K562 (cell line): ENCODE data around the gene RNU6-9. TPM values are rescaled to one million over a fixed set of nuclear protein-coding genes. Genes with fewer than 3 reads are reported as not detected.

Experiments used
- BMI1 ChIP-seq: fragments of 150-350 bp; IDR thresholded peaks from 2 replicates; pipeline ENCODE4 v1.6.1; 2014; ENCODE audit warnings: low read length
- CREBBP ChIP-seq: IDR thresholded peaks from one replicate; pipeline ENCODE4 v1.6.1; 2012; ENCODE audit warnings: low read depth, mild to moderate bottlenecking, control low read depth, inconsistent platforms, low read length
- FUS ChIP-seq: fragments of 200-400 bp; formaldehyde crosslinking; optimal IDR thresholded peaks from 2 replicates; pipeline ENCODE3; 2017; ENCODE audit warnings: low read depth, low read length
- NR2F6 ChIP-seq: fragments of 450-650 bp; formaldehyde crosslinking; IDR thresholded peaks from 2 replicates; pipeline ENCODE4 v1.4.0; 2020; ENCODE audit warnings: mild to moderate bottlenecking
- PHB2 ChIP-seq: fragments of 450-650 bp; IDR thresholded peaks from 2 replicates; pipeline ENCODE4 v1.6.1; 2017; ENCODE audit warnings: low read depth
- RBFOX2 ChIP-seq: fragments of 200-400 bp; formaldehyde crosslinking; IDR thresholded peaks from 2 replicates; pipeline ENCODE4 v1.6.1; 2017; ENCODE audit warnings: low read depth, mild to moderate bottlenecking, low read length, moderate library complexity
- RBM22 ChIP-seq: fragments of 200-400 bp; formaldehyde crosslinking; IDR thresholded peaks from 2 replicates; pipeline ENCODE4 v1.6.1; 2018; ENCODE audit warnings: low read length, low read depth; ENCODE audit not compliant: poor library complexity, severe bottlenecking
- TAF9B ChIP-seq: fragments of 450-650 bp; IDR thresholded peaks from 2 replicates; pipeline ENCODE4 v1.6.1; 2018; ENCODE audit warnings: mild to moderate bottlenecking; ENCODE audit not compliant: partially characterized antibody
- ZNF197 ChIP-seq: fragments of 200-800 bp; sonication (Bioruptor generic); IDR thresholded peaks from 2 replicates; pipeline ENCODE4 v1.6.1; 2016; ENCODE audit warnings: low read depth, missing genetic modification characterization, missing compliant biosample characterization
- ZNF766 ChIP-seq: fragments of 200-800 bp; sonication (Bioruptor generic); conservative IDR thresholded peaks from 2 replicates; pipeline ENCODE4 v1.6.1; 2016; ENCODE audit warnings: missing genetic modification characterization, missing compliant biosample characterization
- polyA plus RNA-seq, 8 experiments: library from polyadenylated mRNA; depleted of rRNA in 4 of 8; stranded (reverse) in 5 of 8; unstranded in 3 of 8; fragments of >200 nt; fragmentation: Nextera tagmentation in 2 of 8; fragmentation: Illumina TruSeq in 1 of 8; extraction: Ambion mirVana in 2 of 8; extraction: Trizol in 1 of 8; gene quantifications; 2 replicates each; pipeline versions ENCODE4 v1.2.1 to v1.2.3, GENCODE V29; 2011 to 2014; ENCODE audit warnings: inconsistent platforms in 1 of 8, missing spikeins in 1 of 8
- total RNA-seq, 7 experiments: library from RNA; depleted of rRNA in 6 of 7; stranded (reverse); fragments of >200 nt in 6 of 7; fragmentation: Illumina TruSeq in 2 of 7; extraction: Trizol in 2 of 7; gene quantifications; 2 replicates each; pipeline versions ENCODE4 v1.2.1 to v1.2.3, GENCODE V29; 2011 to 2021; ENCODE audit warnings: low replicate concordance in 1 of 7
- TF ChIP-seq, protein P1 (sequence below), 2 experiments: fragments of 450-650 bp in 1 of 2; sonication (generic) in 1 of 2; formaldehyde crosslinking in 1 of 2; IDR thresholded peaks; 2 replicates each; pipeline versions ENCODE4 v1.7.1 to v1.9.0; 2016 to 2022; ENCODE audit warnings: inconsistent platforms in 1 of 2, mild to moderate bottlenecking in 1 of 2, missing genetic modification reagents in 1 of 2
- TF ChIP-seq, protein P2 (sequence below): fragments of 250-450 bp; sonication (Bioruptor Pico); IDR thresholded peaks from 2 replicates; pipeline ENCODE4 v1.5.0; 2020; ENCODE audit warnings: mild to moderate bottlenecking, borderline replicate concordance
- TF ChIP-seq, protein P3 (sequence below), 2 experiments: fragments of 450-650 bp in 1 of 2; sonication (generic) in 1 of 2; formaldehyde crosslinking in 1 of 2; IDR thresholded peaks in 1 of 2; conservative IDR thresholded peaks in 1 of 2; 2 replicates each; pipeline versions ENCODE4 v1.6.1 to v1.8.1; 2016 to 2023; ENCODE audit warnings: mild to moderate bottlenecking in 2 of 2, moderate library complexity in 2 of 2, inconsistent platforms in 1 of 2, missing genetic modification reagents in 1 of 2

Gene RNU6-9
- total and polyA plus RNA-seq, 9 of the 15 experiments (the other 6 are each of a cell fraction or from before 2014, with no cell fraction given) = not detected

DNA sequence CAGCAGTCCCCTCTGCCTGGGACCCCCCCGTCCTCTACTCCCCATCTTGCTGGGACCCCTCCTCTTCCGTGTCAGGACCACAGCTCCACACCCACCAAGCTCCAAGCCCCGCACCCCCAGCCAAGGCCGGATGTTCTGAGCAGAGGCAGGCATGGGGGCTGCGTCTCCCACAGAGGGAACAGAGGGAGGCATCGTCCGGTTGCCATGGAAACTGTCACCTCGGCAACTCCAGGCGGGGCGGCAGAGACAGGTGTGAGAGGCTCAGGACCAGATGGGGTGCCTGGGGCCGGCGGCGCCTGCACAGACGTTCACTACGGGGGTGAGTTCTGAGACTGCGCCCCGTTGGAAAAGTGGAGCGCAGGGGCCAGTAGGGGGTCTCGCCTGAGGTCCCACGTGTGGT lies 5.4 kb downstream of the RNU6-9 start (continued):
- TF ChIP-seq, protein P1, sequence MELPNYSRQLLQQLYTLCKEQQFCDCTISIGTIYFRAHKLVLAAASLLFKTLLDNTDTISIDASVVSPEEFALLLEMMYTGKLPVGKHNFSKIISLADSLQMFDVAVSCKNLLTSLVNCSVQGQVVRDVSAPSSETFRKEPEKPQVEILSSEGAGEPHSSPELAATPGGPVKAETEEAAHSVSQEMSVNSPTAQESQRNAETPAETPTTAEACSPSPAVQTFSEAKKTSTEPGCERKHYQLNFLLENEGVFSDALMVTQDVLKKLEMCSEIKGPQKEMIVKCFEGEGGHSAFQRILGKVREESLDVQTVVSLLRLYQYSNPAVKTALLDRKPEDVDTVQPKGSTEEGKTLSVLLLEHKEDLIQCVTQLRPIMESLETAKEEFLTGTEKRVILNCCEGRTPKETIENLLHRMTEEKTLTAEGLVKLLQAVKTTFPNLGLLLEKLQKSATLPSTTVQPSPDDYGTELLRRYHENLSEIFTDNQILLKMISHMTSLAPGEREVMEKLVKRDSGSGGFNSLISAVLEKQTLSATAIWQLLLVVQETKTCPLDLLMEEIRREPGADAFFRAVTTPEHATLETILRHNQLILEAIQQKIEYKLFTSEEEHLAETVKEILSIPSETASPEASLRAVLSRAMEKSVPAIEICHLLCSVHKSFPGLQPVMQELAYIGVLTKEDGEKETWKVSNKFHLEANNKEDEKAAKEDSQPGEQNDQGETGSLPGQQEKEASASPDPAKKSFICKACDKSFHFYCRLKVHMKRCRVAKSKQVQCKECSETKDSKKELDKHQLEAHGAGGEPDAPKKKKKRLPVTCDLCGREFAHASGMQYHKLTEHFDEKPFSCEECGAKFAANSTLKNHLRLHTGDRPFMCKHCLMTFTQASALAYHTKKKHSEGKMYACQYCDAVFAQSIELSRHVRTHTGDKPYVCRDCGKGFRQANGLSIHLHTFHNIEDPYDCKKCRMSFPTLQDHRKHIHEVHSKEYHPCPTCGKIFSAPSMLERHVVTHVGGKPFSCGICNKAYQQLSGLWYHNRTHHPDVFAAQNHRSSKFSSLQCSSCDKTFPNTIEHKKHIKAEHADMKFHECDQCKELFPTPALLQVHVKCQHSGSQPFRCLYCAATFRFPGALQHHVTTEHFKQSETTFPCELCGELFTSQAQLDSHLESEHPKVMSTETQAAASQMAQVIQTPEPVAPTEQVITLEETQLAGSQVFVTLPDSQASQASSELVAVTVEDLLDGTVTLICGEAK (IDR thresholded peaks at IDR 0.05) = no peak
- TF ChIP-seq, protein P1 (CRISPR knock-in tag; IDR thresholded peaks at IDR 0.05) = no peak
- no peak for TF ChIP-seq CREBBP
- TF ChIP-seq, protein P2, sequence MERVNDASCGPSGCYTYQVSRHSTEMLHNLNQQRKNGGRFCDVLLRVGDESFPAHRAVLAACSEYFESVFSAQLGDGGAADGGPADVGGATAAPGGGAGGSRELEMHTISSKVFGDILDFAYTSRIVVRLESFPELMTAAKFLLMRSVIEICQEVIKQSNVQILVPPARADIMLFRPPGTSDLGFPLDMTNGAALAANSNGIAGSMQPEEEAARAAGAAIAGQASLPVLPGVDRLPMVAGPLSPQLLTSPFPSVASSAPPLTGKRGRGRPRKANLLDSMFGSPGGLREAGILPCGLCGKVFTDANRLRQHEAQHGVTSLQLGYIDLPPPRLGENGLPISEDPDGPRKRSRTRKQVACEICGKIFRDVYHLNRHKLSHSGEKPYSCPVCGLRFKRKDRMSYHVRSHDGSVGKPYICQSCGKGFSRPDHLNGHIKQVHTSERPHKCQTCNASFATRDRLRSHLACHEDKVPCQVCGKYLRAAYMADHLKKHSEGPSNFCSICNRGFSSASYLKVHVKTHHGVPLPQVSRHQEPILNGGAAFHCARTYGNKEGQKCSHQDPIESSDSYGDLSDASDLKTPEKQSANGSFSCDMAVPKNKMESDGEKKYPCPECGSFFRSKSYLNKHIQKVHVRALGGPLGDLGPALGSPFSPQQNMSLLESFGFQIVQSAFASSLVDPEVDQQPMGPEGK = no peak
- no peak for TF ChIP-seq NR2F6 (CRISPR knock-in tag)
- TF ChIP-seq RBFOX2 = 0 out of 2 replicates have a peak, but pooled peaks have one; percentile 12
- no peak for TF ChIP-seq FUS
- peak; percentile 68 for TF ChIP-seq BMI1
- no peak for TF ChIP-seq ZNF197 (CRISPR knock-in tag)
- TF ChIP-seq, protein P3, sequence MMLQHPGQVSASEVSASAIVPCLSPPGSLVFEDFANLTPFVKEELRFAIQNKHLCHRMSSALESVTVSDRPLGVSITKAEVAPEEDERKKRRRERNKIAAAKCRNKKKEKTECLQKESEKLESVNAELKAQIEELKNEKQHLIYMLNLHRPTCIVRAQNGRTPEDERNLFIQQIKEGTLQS (IDR thresholded peaks at IDR 0.05) = no peak
- TF ChIP-seq, protein P3 (CRISPR knock-in tag; conservative IDR thresholded peaks at IDR 0.05) = no peak
- TF ChIP-seq RBM22 = peak; percentile 94
- TF ChIP-seq TAF9B = no peak
- TF ChIP-seq ZNF766 (CRISPR knock-in tag) = no peak
- no peak for TF ChIP-seq PHB2
- TF ChIP-seq, all 486 proteins: peak for 15
